ENCODE results near the gene TEC. TPM values are rescaled to one million over a fixed set of nuclear protein-coding genes. Genes with fewer than 3 reads are reported as not detected.

Gene TEC
- total RNA-seq, 1 donor from 2014 or later, result 0.21 TPM

DNA sequence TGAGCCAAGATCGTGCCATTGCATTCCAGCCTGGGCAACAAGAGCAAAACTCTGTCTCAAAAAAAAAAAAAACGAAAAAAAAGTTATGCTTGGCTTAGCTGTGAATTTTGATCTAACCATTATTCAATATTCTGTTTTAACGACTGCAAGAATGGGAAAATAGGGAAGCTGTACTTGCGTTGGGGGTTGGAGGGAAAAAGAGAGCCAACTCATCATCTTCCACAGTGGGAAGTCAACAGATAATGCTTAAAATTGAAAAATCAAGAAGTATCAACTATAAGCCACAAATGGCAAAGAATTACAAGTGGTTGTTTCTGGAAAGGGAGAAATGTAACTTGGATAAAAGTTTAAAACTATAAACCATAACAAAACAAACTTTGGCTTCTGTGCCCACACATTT, 2.9 kb downstream of the TEC start:
- no peak overlapping the region for H3K27ac Mint-ChIP-seq (ENCODE audit: unreplicated experiment)
- H3K36me3 Mint-ChIP-seq (ENCODE audit: low read depth), result no peaks in the 10 kb centered on the region
- H3K4me3 Mint-ChIP-seq, result no peak overlapping the region

DNA sequence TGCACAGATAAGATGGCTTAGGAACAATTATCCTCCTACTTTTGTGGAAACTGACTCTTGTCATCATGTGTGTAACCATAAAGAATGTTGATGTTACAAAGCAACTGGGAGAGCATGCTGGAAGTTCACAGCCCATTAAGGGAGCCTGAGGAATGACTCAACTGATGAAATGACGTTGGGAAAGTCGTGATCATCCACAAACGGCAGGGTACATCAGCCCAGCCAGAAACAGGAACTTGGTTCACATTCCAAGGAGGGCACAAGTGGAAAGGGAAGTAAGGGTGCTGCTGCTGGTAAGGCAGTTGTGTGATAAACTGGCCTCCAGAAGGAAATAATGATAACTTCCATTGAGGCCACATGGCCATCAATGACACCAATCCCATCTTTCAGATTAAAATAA, 6.7 kb downstream of the TEC start:
- Mint-ChIP-seq H3K4me1 (no peaks in the 10 kb centered on the region), H3K4me3 (no peak overlapping the region), H3K36me3 (ENCODE audit: low read depth) (no peaks in the 10 kb centered on the region), H3K9me3 (no peaks in the 10 kb centered on the region), H3K27ac (ENCODE audit: unreplicated experiment) (no peak overlapping the region), H3K27me3 (ENCODE audit: low read depth) (peaks cover 17% of the 10 kb centered on the region)
- DNase-seq (ENCODE audit: low read depth, low spot score), result no peak
- TF ChIP-seq, protein P1, sequence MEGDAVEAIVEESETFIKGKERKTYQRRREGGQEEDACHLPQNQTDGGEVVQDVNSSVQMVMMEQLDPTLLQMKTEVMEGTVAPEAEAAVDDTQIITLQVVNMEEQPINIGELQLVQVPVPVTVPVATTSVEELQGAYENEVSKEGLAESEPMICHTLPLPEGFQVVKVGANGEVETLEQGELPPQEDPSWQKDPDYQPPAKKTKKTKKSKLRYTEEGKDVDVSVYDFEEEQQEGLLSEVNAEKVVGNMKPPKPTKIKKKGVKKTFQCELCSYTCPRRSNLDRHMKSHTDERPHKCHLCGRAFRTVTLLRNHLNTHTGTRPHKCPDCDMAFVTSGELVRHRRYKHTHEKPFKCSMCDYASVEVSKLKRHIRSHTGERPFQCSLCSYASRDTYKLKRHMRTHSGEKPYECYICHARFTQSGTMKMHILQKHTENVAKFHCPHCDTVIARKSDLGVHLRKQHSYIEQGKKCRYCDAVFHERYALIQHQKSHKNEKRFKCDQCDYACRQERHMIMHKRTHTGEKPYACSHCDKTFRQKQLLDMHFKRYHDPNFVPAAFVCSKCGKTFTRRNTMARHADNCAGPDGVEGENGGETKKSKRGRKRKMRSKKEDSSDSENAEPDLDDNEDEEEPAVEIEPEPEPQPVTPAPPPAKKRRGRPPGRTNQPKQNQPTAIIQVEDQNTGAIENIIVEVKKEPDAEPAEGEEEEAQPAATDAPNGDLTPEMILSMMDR (conservative IDR thresholded peaks at IDR 0.05), result no peak

More for the DNA sequence above, 2.9 kb downstream of the TEC start:
- H3K9me3 Mint-ChIP-seq, result no peaks in the 10 kb centered on the region
- H3K27me3 Mint-ChIP-seq (ENCODE audit: low read depth), result peaks cover 50% of the 10 kb centered on the region
- TF ChIP-seq, protein P1 (conservative IDR thresholded peaks at IDR 0.05), result no peak
- peaks cover 11% of the 10 kb centered on the region for H3K4me1 Mint-ChIP-seq
- no peak for DNase-seq (ENCODE audit: low read depth, low spot score)

DNA sequence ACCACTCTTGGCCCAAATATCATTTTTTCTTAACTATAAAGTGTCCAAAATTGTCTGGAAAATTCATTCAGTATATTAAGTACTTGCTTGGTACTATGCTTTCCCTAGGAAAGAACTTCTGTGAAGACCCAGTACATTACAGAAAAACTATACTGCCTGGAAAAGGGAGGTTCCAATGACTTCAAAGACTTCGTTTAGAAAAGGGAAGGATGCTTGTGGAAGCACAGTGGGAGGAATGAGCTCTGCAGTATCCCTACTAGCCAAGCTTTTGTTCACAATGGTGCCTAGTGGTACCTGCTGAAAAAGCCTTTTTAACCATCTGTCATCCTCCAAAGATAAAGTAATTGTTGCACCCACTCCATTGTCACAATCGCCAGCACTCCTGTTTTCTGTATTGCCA, 7.2 kb downstream of the TEC start:
- H3K36me3 Mint-ChIP-seq (ENCODE audit: low read depth), result no peaks in the 10 kb centered on the region
- H3K9me3 Mint-ChIP-seq, result no peaks in the 10 kb centered on the region
- H3K4me3 Mint-ChIP-seq, result no peak overlapping the region
- no peak overlapping the region for H3K27ac Mint-ChIP-seq (ENCODE audit: unreplicated experiment)
- no peak for DNase-seq (ENCODE audit: low read depth, low spot score)
- no peaks in the 10 kb centered on the region for H3K4me1 Mint-ChIP-seq
- TF ChIP-seq, protein P1 (conservative IDR thresholded peaks at IDR 0.05), result no peak
- peaks cover 15% of the 10 kb centered on the region for H3K27me3 Mint-ChIP-seq (ENCODE audit: low read depth)

DNA sequence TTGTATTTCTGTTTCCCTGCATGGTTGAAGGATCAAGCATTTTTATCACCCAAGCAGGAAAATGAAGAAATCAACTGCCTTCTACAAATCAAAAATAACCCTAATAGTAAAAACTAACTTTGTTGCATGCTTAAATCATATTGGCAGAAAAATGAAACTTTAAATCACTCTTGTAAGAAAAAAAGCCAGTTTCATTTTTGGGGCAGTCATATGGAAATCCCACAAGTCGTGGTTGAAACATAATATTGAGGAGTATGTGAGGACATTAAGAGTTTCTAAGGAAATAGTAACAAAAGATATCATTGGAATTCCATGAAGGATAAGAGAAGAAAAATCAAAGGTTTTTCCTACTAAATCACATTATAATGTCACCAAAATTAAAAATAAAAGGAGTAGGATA, 8.4 kb downstream of the TEC start:
- Mint-ChIP-seq H3K27me3 (ENCODE audit: low read depth) (peaks cover 9% of the 10 kb centered on the region), H3K4me1 (no peaks in the 10 kb centered on the region), H3K36me3 (ENCODE audit: low read depth) (no peaks in the 10 kb centered on the region), H3K4me3 (no peak overlapping the region), H3K9me3 (no peaks in the 10 kb centered on the region), H3K27ac (ENCODE audit: unreplicated experiment) (no peak overlapping the region)
- TF ChIP-seq, protein P1 (conservative IDR thresholded peaks at IDR 0.05), result no peak
- no peak for DNase-seq (ENCODE audit: low read depth, low spot score)

DNA sequence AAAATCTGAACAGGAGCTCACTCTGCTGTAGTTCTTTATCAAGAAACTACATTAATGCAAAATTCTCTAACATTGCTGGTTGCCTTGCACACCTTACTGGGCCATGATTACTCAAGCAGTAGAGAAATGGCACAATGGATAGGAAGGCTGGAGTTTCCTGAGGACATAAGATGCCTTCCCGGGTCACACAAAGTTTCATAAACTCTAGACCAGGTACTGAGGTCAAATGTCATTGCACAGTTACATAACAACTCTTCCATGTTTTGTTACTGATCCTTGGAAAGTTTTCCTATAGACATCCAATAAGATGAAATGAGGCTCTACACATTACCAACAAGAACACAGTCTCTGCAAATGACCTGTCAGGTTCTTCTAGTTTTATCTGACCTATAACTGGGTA, 9.9 kb downstream of the TEC start:
- peaks cover 4% of the 10 kb centered on the region for H3K27me3 Mint-ChIP-seq (ENCODE audit: low read depth)
- H3K9me3 Mint-ChIP-seq, result no peaks in the 10 kb centered on the region
- no peak overlapping the region for H3K27ac Mint-ChIP-seq (ENCODE audit: unreplicated experiment)
- no peak overlapping the region for H3K4me3 Mint-ChIP-seq
- H3K36me3 Mint-ChIP-seq (ENCODE audit: low read depth), result no peaks in the 10 kb centered on the region
- H3K4me1 Mint-ChIP-seq, result no peaks in the 10 kb centered on the region
- TF ChIP-seq, protein P1 (conservative IDR thresholded peaks at IDR 0.05), result no peak
- no peak for DNase-seq (ENCODE audit: low read depth, low spot score)

Measured in neural crest cell (in vitro differentiated cells).